GM21515 (cell line): ENCODE data around the gene MAML2.
A peak's percentile ranks its signal among the peaks of the same experiment; 100 is the strongest.

Source experiments
- ATAC-seq: cut with Tn5 transposase; IDR thresholded peaks from one replicate; pipeline ENCODE4 v1.9.1; 2021; ENCODE audit not compliant: unreplicated experiment

Gene MAML2

GRCh38 chr11:96342961-96343711 is at the start of gene MAML2:
Gene MAML2 (minus strand): TSS chr11:96343195. CDS start chr11:96341895, 1,300 bp downstream.
- ATAC-seq = peak; percentile 86

GRCh38 chr11:96391698-96392307 is 48.8 kb upstream of the MAML2 start:
- ATAC-seq = no peak

- ATAC-seq = no peak
These were observed 47.4 kb upstream of the MAML2 start for GRCh38 chr11:96390488-96390792.

GRCh38 chr11:96389720-96390487 is 46.9 kb upstream of the MAML2 start, which contains the start of the genes CCDC82 and JRKL:
Gene CCDC82 (minus strand): TSS chr11:96389912. CDS start chr11:96384747, 5,165 bp downstream.
Gene JRKL (plus strand): TSS chr11:96390013. CDS start chr11:96390650, 637 bp downstream.
- peak; percentile 95 for ATAC-seq

- ATAC-seq = peak; percentile 49
These were observed 46.1 kb upstream of the MAML2 start for GRCh38 chr11:96388891-96389719.

GRCh38 chr11:96385187-96385586 is 42.2 kb upstream of the MAML2 start:
- ATAC-seq = no peak

GRCh38 chr11:96384156-96384555 is 41.2 kb upstream of the MAML2 start:
- ATAC-seq = no peak

GRCh38 chr11:96376796-96377195 is 33.8 kb upstream of the MAML2 start:
- no peak for ATAC-seq

GRCh38 chr11:96373826-96374225 is 30.8 kb upstream of the MAML2 start:
- no peak for ATAC-seq

GRCh38 chr11:96367342-96367741 is 24.3 kb upstream of the MAML2 start:
- no peak for ATAC-seq

- ATAC-seq = no peak
These were observed 23.0 kb upstream of the MAML2 start for GRCh38 chr11:96366024-96366423.

- no peak for ATAC-seq
These were observed 22.5 kb upstream of the MAML2 start for GRCh38 chr11:96365493-96365892.

GRCh38 chr11:96361778-96362177 is 18.8 kb upstream of the MAML2 start:
- ATAC-seq = no peak

- no peak for ATAC-seq
These were observed 15.3 kb upstream of the MAML2 start for GRCh38 chr11:96358321-96358720.

- ATAC-seq = no peak
These were observed 14.8 kb upstream of the MAML2 start for GRCh38 chr11:96357794-96358193.

GRCh38 chr11:96356848-96357247 is 13.9 kb upstream of the MAML2 start:
- no peak for ATAC-seq

- no peak for ATAC-seq
These were observed 708 bp downstream of the MAML2 start for GRCh38 chr11:96342014-96342960.

GRCh38 chr11:96341211-96342013 is 1.6 kb downstream of the MAML2 start:
- ATAC-seq = peak; percentile 31

- no peak for ATAC-seq
These were observed 2.5 kb downstream of the MAML2 start for GRCh38 chr11:96340555-96340885.
